Colonic mucosa (tissue), 4 donors: ENCODE data around the gene TMEM94. TPM values are rescaled to one million over a fixed set of nuclear protein-coding genes. Genes with fewer than 3 reads are reported as not detected.

ENCODE experiments used
- DNase-seq: peaks from one replicate; pipeline ENCODE4 v3.0.0-alpha.2; 2020
- H3K27ac ChIP-seq: fragments of 200-600 bp; one replicate; pipeline ENCODE4 v1.8.0; 2021
- H3K27me3 ChIP-seq: fragments of 200-600 bp; one replicate; pipeline ENCODE4 v1.8.0; 2021
- H3K36me3 ChIP-seq: fragments of 200-600 bp; one replicate; pipeline ENCODE4 v1.8.0; 2021
- H3K4me1 ChIP-seq: fragments of 200-600 bp; one replicate; pipeline ENCODE4 v1.8.0; 2021; ENCODE audit warnings: mild to moderate bottlenecking
- H3K4me3 ChIP-seq: fragments of 200-600 bp; one replicate; pipeline ENCODE4 v1.8.0; 2021
- H3K9ac ChIP-seq, 2 donors: one replicate each; pipeline ENCODE4 v1.7.0; 2013; ENCODE audit warnings: control low read depth in 2 of 2, low read depth in 2 of 2, low read length in 2 of 2
- H3K9me3 ChIP-seq: fragments of 200-600 bp; one replicate; pipeline ENCODE4 v1.8.0; 2021
- intact Hi-C: fragments of 100-400 bp; cut with DNase I; formaldehyde crosslinking; loops from one replicate; pipeline ENCODE4 v1.14.1; 2022
- total RNA-seq, 2 donors: library from RNA; stranded (reverse); fragmentation: NEBNext Ultra II Directional in 1 of 2; extraction: Animal tissue kit (Norgen Biotek cat#: 25700) in 1 of 2; gene quantifications; one replicate each; pipeline ENCODE4 v1.2.1, GENCODE V29; 2021
- TF ChIP-seq, protein P1 (sequence below): fragments of 200-600 bp; IDR thresholded peaks from one replicate; pipeline ENCODE4 v1.8.0; 2022; ENCODE audit warnings: antibody characterized with exemption, mild to moderate bottlenecking
- donor health status: healthy.
- donor health status: DM: no; HTN: no; CAD: no.
- donor health status: DM: no; HTN: no; CAD: no.

Gene TMEM94
- total RNA-seq, 2 donors from 2014 or later = 88.3 to 95.7 TPM

DNA sequence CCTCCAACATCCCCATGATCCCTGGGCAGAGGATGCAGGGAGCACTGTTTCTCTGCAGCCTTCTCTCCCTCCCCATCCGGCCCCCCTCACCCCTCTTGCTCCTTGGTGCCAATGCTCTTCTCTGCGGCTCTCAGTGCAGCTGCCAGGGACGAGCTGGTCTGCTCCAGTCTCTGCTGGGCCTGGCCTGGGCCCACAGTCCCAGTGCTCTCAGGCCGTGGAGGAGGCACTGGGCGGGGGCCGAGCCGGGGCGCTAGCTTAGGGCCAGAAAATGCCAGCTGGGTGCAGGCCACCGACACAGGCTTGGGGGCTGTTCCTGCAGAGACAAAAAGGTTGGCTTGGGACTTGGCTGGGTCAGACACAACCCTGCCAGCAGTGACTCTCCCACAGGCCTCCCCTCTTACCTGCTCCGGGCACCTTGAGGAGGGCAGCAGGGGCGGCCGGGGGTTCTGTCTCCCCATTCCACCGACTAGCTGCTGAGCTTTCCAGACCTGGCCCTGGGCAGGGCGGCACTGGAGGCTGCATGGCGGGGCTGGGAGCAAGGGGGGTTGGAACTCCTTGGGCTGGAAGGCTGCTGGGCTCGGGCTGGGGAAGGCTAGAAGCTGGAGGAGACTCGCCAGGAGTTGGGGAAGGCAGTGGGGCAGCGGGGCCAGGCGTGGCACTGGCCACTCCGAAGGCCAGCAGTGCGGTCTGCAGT lies 45.1 kb downstream of the TMEM94 start:
- no peak overlapping the region for H3K4me3 ChIP-seq
- TF ChIP-seq, protein P1, sequence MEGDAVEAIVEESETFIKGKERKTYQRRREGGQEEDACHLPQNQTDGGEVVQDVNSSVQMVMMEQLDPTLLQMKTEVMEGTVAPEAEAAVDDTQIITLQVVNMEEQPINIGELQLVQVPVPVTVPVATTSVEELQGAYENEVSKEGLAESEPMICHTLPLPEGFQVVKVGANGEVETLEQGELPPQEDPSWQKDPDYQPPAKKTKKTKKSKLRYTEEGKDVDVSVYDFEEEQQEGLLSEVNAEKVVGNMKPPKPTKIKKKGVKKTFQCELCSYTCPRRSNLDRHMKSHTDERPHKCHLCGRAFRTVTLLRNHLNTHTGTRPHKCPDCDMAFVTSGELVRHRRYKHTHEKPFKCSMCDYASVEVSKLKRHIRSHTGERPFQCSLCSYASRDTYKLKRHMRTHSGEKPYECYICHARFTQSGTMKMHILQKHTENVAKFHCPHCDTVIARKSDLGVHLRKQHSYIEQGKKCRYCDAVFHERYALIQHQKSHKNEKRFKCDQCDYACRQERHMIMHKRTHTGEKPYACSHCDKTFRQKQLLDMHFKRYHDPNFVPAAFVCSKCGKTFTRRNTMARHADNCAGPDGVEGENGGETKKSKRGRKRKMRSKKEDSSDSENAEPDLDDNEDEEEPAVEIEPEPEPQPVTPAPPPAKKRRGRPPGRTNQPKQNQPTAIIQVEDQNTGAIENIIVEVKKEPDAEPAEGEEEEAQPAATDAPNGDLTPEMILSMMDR = no peak
- no peak for DNase-seq
- H3K9ac ChIP-seq = no peak overlapping the region
- H3K27ac ChIP-seq = no peak overlapping the region
- no peaks in the 10 kb centered on the region for H3K36me3 ChIP-seq
- intact Hi-C loops = no loop called here
- no peaks in the 10 kb centered on the region for H3K27me3 ChIP-seq
- H3K4me1 ChIP-seq = no peaks in the 10 kb centered on the region
- H3K9me3 ChIP-seq = no peaks in the 10 kb centered on the region

DNA sequence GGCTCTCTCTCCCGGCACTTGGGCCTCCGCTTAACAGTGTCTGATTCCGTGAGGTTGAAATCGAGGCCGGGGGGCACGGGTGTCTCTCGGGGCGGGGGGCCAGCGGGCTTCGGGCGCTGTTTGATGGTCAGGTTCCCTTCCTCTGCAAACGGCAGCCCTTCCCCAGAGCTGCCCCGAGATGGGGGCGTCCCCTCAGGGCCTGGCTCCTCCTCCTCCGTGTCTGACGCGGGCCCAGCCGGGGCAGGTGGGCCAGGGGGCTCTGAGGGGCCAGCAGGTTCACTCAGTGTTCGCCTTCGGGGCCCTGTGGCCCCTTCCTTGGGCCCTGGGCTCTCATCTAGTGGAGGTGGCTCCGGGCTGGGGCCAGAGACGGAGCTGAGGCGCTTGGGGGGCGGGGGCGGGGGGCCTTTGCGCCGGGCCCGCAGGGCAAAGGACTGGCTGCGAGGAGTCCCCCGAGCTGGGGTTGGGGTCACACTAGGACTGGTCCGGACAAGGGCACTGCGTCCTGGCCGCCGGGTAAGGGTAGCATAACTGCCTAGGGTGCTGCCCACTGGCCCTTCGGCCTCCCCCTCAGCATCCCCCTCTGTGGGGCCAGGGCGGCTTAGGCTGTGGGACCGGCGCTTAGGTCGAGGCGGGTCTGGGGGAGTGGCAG lies 45.8 kb downstream of the TMEM94 start:
- H3K4me3 ChIP-seq = no peak overlapping the region
- TF ChIP-seq, protein P1 = no peak
- H3K36me3 ChIP-seq = no peaks in the 10 kb centered on the region
- no peaks in the 10 kb centered on the region for H3K9me3 ChIP-seq
- no peak overlapping the region for H3K27ac ChIP-seq
- no peak overlapping the region for H3K9ac ChIP-seq
- DNase-seq = no peak
- H3K4me1 ChIP-seq = no peaks in the 10 kb centered on the region
- no peaks in the 10 kb centered on the region for H3K27me3 ChIP-seq
- intact Hi-C loops = no loop called here

DNA sequence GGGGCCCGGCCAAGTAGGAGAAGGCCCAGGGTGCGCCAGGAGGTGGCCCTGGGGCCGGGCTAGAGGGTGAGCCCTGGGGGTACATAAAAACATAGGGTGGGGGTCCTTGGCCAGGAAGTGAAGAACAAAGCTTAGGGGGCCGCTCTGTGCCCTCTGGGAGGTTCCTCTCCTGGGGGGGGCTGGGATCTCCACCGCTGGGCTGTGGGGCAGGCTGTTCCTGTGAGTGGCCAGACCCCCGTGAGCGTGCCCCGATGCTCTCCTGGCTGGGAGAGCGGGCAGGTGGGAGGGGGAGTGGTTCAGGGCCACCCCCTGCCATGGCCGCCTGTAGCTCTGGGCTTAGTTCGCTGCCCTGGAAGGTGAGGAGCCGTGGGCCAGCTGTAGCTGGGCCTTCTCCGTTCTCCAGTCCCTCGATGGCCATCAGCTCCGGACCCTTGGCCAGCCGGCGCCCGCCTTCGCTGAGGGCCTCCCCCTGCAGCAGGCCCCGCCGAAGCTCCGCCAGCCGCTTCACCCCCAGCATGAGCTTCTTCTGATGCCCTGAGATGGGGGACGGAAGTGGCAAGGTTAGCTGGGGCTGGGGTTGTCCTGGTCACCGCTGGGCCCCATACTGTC lies 46.4 kb downstream of the TMEM94 start:
- no peak overlapping the region for H3K27ac ChIP-seq
- no peaks in the 10 kb centered on the region for H3K36me3 ChIP-seq
- no peaks in the 10 kb centered on the region for H3K4me1 ChIP-seq
- TF ChIP-seq, protein P1 = no peak
- intact Hi-C loops = no loop called here
- no peak for DNase-seq
- no peak overlapping the region for H3K9ac ChIP-seq
- H3K4me3 ChIP-seq = no peak overlapping the region
- no peaks in the 10 kb centered on the region for H3K9me3 ChIP-seq
- no peaks in the 10 kb centered on the region for H3K27me3 ChIP-seq

DNA sequence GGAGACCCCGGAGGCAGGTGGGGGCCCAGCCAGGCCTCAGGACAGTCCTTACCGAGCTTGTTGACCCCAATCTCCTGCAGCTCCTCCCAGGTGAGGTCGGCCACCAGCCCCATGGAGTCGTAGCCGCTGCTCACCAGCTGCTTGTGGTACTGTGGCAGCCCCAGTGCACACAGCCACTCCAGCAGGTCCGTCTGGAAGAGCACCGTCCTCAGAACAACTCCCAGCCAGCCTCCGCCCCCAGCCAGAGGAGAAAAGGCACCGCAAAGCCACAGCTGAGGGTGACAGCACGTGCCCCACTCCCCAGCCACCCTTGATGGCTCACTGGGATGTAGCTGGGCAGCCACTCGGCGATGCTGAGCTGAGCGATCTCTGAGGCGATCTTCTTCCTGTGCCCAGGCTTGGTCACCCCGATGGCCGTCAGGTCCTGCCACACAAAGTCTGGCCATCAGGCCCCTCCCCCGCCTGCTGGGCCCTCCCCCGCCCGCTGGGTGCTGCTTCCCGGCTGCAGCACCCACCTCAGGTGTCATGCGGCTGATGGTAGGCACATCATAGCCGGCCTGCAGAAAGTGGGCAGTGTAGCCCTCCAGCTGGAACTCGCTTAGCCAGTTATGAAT lies 47.0 kb downstream of the TMEM94 start:
- Histone ChIP-seq H3K36me3 (no peaks in the 10 kb centered on the region), H3K27ac (no peak overlapping the region), H3K9me3 (no peaks in the 10 kb centered on the region), H3K4me1 (no peaks in the 10 kb centered on the region), H3K4me3 (no peak overlapping the region), H3K9ac (no peak overlapping the region), H3K27me3 (no peaks in the 10 kb centered on the region)
- no peak for DNase-seq
- TF ChIP-seq, protein P1 = no peak
- intact Hi-C loops = no loop called here

DNA sequence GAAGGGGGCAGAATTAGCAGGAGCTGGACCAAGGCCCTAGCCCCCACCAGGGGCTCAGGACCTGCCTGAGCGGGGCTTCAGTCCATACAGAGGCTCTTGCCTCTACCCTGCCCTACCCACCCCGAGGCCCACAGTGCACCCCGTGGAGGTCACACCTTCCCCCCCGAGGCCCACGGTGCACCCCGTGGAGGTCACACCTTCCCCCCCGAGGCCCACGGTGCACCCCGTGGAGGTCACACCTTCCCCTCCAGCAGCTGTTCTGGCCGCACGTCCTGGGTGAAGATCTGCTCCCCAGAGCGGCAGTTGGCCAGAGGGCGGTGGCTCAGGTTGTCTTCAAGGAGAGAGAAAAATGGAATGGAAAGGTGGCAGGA lies 47.5 kb downstream of the TMEM94 start:
- Histone ChIP-seq H3K4me3 (no peak overlapping the region), H3K27ac (no peak overlapping the region), H3K9me3 (no peaks in the 10 kb centered on the region), H3K9ac (no peak overlapping the region), H3K36me3 (no peaks in the 10 kb centered on the region), H3K27me3 (no peaks in the 10 kb centered on the region), H3K4me1 (no peaks in the 10 kb centered on the region)
- intact Hi-C loops = no loop called here
- TF ChIP-seq, protein P1 = no peak
- DNase-seq = no peak
